GM18867 (cell line): ENCODE measurements around the gene MAP4K2.

Experiments used
- ATAC-seq: cut with Tn5 transposase; IDR thresholded peaks from one replicate; pipeline ENCODE4 v1.9.1; 2021; ENCODE audit warnings: mild to moderate bottlenecking, moderate library complexity; ENCODE audit not compliant: unreplicated experiment

The MAP4K2 gene

DNA sequence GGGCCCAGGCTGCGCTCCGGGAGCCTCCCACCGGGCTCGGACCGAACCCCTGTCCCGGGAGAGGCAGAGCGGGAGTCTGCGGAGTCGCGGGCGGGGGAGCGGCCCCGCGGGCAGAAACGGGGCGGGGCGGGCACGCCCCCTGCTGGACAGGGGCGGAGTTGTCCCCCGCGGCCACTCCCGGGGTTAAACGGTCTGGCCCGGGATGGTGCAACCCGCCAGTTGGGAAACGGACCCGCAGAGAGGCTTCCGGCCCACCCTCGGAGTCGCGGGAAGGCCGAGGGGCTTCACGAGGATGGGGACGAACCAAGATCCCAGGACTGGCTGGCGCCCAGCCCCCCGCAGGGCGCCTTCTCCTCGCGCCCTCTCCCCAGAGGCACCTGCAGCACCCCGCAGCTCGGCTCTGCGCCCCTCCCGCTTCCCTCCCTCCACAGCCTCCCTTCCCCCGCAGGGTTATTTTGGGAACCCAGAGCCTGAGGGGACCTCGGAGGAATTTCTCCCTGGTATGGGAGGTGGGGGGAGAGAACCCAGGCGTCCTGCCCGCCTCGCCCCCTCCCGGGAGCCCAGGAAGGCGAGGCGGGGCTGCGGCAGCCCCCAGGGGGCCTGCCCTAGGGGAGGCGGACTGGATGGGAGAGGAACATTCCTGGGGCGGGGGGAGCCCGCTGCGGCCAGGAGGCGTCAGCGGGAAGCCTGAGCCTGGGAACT, 60.0 kb downstream of the MAP4K2 start:
- ATAC-seq: peak; percentile 44

DNA sequence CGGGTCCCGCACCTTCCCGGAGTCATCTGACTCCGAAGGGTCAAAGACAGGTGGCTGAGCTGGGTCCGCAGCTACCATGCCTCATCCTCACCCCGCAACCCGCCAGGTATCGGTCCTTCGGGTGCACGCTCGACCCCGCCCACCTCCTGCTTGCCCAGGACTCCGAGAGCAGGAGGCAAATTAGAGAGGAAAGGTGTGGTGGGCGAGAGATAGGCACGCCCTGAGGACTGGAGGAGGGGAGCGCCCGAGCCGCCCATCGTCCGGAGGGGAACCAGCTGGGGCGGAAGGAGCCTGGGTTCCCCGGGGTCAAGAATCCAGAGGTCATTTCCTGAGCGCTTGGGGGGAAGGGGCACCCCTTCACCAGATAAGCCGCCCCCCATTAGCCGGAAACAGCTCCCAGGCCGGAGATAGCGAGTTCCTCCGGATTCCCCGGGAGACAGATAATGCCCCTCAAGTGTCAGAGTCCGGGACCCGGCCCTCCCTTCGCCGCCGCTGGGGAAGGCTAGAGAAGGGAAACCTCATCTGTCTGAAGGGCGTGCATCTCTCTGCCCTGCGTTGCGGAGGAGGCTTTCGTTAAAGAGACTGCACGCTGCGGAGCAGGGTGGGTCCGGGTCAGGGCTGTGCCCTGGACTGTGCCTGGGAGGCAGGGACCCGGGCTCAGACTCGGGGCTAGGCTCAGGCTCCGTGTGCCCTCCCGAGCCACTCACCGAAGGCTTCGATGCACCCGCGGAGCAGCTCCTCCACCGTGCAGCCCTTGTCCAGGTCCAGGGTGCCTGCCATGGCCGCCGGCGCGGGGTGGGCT, 60.7 kb downstream of the MAP4K2 start:
- peak; percentile 19 for ATAC-seq

DNA sequence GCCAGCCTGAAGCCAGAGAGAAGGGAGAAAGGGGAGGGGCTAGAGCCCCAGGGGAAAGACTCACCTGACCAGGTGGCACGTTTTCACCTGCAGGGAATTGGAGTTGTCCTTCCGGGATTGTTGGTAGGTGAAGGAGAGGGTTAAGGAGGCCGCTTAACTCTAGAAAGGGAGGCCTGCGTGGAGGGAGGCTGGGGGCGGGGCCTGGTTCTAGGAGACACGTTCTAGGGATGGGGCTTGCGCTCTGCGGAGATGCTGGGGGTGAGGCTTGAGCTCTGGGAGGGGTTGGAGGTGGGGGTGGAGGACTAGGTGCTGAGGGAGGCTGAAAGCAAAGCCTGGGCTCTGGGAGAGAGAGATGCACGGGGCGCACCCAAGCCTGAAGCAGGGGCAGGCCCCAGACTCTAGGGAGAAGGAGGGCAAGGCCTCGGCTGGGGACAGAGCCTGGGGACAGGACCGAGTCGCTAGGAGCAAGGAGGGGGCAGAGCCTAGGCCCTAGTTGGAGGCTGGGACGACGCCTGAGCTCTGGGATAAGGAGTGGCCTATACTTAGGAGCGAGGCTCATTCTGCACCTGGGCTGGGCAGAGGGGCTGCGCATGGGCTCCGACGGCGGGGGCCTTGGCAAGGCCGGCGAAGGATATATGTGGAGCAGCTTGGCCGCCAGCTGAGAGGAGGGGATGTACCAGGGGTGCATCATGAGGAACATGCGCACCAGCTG, 61.5 kb downstream of the MAP4K2 start:
- ATAC-seq: no peak

DNA sequence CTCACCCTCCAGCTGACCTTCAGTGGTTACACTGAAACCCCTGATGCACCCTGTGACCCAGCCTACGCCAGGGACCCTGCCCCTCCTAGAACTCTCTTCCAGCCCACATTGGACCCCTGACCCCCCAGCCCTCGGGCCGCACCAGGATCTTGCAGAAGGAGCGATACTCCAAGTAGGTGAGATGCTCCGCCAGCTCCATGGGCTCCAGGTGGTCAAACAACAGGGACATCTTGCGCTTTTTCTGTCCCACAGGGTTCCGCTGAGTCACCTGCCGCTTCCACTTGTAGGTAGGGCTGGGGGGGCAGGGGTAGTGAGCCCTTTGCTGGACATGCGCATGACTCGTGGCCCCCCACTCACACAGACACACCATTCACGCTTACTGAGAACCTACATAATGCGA, 63.1 kb downstream of the MAP4K2 start:
- ATAC-seq: no peak

DNA sequence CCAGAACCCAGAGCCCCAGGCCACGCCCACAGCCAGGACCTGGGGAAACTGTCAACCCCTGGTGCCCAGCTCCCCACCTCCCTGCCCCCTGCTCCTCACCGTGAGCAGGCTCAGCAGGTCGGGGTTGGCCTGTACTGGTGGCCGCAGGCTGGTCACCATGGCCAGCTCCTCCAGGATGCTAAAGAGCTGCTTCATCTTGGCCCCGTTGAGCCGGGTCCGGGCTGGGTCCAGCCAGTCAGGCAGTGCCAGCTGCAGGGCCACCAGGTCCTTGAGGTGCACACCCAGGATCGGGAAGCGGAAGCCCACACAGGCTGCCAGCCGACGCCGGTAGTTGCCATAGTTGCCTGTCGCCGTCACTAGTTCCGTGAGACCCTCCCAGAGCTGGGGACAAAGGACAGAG, 66.4 kb downstream of the MAP4K2 start:
- no peak for ATAC-seq

DNA sequence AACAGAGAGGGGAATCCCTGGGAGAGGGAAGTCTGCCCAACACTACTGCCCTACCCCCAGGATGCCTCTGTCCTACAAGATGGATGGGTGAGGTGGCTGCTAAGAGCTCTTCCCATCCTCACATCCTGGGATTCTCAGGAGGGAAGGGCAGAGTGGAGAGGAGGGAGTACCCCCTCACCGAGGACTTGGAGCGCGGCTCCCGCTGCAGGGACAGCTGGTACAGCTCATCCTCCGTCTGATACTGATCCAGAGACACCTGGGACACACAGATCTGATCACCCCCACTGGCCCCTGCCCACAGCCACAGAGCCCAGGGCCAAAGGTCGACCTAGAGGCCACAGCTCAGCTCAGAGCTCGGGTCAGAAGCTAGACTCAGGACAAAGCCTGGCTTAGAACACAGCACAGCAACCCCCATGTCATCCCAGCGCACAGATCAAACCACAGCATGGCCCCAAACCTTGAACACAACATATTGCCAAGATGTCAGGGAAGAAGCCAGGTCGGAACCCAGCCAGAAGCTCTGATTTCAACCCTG, 67.2 kb downstream of the MAP4K2 start:
- ATAC-seq: no peak
